Measurements from ENCODE around the gene LRCH1.

The LRCH1 gene

GRCh38 chr13:46594374-46595078 lies 41.6 kb downstream of the LRCH1 start:
- no peak for DNase-seq

DNA sequence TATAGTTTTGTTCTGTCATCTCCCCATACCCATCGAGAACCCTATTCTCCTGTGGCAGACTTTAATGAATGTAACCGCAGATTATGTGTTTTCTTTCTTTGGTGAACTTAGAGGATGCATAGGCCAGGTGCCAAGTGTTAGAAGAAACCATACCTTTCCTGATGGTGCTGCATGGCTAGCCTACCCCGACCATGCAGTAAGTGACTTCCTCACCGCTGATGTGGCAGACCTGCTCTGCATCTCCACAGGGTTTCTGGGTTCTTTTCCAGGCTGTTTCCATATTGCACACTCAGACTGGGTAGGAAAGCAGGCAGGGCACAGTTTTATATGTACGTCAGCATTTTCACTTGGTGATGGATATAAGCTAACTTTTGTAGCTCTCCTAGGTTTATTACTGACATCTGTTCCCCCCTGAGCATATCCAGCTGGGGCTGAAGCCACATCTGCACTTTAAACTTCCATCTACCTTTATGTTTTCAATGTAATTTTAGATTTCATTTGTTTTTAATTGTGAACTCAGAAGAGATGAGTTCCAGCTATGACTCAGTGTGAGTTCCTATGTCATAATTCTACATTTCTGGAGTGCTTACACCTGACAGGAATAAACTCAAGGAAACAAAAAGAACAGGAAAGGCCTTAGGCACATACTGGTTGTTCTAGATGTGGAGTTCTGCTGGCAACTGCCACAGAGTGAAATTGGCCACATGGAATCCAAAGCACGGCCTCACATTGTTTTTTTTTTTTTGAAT lies 42.3 kb downstream of the LRCH1 start:
- DNase-seq: no peak

- DNase-seq: no peak
Observed at GRCh38 chr13:46595885-46596275, 42.9 kb downstream of the LRCH1 start.

DNA sequence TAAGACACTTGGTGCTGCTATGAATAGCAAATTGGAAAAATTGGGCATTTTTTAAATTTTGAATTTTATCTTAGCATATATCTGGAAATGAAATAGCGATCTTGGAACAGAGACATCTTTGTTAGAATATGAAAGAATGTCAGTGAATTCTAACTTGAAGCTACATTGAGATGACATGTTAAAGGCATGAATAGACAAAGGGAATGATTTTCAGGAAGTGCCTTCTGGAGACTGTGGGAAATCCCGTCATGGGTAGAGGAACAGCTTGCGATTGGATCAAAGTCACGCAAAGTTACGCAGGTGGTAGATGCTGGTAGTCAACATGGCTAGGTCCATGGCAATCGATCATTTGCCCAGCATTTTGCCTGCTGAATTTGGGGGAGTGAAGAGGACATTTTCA lies 43.5 kb downstream of the LRCH1 start:
- DNase-seq: no peak

DNA sequence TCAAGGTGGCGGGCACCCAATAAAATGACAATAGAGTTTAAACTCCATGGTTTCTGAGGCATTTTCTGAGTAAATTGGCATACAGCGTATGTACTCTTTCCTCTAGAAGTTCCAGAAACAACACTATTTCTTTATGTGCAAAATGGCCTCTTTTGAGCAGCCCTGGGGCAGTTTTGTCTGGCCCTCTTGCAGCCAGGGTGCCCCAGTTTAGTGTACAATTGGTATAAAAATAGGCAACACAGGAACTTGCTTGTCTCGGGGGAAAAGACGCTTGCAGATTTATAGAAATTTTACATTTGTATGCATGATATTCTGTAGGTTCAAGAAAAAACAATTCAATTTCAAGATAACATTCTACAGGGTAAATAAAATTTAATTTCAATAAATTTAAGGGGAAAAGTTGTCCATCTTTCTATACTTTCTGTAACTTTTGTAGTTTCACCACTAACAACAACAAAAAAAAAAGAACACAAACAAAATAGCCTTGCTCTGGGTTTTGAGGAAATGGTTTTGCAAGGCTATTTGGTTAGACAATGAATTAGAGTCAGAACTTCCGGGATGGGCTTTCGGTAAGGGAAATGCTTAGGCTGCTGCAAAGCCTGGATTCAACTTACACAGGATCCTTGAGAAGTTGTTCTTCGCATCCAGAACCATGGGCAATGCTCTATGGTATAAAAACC lies 45.3 kb downstream of the LRCH1 start:
- no peak for DNase-seq

GRCh38 chr13:46598820-46599180 lies 45.8 kb downstream of the LRCH1 start:
- no peak for DNase-seq

DNA sequence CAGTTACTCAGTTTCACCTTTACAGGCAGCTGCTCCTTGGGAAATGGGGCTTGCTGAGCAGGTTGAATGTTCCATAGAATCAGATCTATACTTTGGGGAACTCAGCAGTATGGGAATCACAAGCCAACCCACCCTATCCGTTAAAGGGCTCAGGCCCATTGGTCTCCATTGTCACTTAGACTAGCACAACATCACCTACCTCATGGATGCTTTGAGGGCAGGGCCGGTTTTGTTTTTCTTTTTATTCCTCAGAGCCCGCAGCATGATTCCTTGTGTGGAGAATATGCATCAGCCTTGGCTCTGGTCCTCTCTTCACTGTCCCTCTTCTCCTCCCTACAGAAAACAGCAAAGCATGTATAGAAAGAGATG lies 48.0 kb downstream of the LRCH1 start:
- DNase-seq: no peak

DNA sequence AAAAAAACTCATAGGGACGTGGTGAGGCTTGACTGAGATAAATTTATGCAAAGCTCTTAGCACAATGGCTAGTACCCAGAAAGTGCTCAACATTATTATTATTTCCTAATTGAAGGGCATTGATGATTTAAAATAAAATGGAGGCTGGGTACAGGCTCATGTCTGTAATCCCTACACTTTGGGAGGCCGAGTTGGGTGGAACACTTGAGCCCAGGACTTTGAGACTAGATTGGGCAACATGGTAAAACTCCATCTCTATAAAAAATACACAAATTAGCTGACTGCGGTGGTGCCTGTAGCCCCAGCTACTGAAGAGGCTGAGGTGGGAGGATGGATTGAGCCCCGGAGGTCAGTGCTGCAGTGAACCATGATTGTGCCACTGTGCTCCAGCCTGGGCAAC lies 49.6 kb downstream of the LRCH1 start:
- no peak for DNase-seq

DNA sequence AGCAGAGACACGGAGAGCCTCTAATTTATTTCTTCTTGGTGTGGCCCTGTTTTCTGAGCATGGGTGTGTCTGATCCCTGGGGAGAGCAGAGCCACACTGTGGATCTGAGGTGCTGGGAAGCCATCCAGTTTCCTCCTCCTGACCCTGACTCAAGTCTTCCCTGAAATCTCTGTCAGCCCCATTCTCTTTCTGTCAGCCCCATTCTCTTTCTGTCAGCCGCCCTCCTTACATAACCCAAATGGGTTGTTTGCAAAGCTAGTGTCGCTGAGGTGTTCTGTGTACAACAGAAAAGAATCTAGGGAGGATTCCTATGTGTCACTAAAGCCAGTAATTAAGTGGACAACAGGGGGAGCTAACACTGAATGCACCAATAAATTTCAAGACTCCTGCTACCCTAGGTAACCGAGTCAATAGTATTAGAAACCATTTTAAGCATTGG lies 50.2 kb downstream of the LRCH1 start:
- DNase-seq: no peak

DNA sequence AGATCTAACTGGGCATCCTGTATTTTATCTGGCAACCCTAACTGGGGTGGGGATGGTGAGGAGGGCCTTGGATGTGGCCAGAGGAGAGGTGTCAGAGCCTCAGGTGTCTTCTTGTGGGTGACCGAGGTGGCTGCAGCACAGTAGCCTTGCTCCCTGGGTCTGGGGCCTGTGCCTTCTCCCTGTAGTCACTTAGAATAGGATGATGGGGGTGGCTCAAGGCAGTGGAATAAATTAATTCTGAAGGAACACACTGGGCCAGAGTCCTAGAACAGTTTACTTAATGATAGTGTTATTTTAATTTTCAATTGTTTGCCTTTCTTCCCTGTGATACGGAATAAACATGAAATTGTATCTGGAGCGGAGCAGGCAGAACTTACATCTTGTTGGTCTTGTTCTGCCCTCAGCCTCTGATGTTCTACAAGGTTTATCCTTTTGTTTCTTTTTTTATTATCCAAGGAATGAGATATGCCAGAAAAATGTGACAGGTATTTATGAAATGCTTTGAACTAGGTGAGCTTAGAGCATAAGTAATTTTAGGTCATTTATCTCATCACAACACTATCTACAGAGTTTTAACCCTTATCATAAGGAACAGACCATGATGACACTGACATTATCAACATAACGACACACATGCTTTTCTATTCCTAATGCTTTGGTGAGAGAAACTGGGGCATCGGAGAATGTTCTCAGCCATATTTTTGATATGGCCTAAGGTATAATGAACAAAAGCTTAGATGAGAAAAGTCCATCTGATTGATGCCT lies 51.4 kb downstream of the LRCH1 start:
- DNase-seq: no peak

- DNase-seq: no peak
Observed at GRCh38 chr13:46605076-46605824, 52.3 kb downstream of the LRCH1 start.

DNA sequence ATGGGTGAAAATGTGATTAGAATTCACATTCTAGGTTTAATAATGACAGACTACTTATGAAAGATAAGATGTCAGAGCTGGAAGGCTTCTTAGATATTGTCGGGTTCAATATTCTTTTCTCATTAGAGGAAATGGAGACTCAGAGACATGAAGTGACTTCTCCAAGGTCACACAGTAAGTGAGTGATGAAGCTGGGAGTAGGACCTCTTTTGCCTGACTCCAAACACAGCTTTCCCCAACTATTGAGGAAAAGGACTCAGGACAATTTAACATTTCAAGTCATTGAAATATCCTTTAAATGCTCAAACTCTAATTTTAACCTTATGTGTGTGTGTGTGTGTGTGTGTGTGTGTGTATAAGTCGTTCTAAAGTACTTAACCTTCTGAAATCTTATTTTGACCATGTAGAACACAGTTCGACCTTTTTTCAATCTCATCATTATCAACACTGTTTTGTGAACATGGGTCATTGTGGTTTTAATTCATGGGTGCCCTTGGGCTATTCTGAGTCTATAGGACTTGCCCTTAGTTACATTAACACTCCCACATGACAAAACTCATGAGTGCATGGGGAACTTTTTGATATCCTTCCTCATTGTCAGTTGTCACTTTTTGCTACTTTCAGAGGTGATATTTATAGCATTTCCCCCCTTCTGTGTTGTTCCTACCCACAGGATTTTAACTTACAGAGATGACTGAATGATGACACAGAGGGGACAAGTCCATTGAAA lies 53.0 kb downstream of the LRCH1 start:
- DNase-seq: no peak

DNA sequence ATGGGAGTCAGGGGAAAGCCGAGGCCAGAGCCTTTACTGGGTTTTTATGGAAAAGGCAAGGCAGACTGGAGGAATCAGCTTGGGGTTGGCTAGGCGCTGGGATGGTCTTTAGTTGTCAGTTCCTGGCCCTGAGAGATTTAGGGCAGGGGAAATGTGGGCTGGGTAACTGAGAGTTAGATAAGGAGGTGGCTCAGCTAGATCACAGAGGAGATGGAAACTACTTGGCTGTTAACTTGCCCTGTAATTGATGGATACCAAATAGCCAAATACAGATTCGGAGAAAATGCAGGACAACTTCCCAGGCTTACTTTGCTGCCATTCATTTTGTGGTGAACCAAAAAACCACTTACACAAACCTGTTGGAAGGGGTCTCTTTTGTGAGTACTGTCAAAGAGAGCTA lies 54.0 kb downstream of the LRCH1 start:
- no peak for DNase-seq

DNA sequence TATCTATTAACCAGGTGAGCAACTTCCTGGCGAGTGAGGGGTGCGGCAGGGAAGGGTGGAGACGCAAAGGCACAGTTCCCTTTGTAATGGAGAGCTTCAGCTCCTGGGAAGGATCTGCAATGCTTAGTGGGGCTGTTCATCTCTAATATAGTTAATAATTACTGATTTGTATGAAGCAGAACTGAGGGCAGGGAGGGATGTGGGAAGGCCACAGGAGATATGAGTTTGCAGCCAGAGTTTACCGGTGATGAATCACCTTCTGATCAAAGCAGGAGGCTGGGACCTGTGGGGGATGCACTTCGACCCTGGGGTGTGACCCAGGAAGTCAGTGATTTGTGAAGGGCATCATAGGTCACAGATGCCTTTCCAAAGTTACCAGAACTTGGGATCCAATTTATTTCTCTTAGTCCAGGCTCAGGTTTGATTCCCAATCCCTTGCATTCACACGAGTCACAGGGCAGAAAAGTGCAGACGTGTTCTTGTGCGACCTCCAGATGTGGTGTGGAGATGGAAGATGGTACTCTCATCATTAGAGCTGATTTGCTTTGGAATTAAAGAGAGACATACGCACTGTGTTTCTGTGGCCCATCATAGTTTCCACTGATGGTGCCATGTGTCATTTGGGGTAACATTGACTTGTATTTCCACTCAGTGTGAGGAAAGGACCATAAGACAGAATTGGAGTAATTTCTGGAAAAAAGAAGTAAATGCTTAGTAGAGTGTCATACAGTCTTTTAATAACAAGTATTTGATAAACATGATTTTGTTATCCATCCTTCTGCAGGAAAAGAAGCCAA lies 55.0 kb downstream of the LRCH1 start:
- DNase-seq: no peak

- no peak for DNase-seq
Observed at GRCh38 chr13:46609052-46609451, 56.1 kb downstream of the LRCH1 start.

DNA sequence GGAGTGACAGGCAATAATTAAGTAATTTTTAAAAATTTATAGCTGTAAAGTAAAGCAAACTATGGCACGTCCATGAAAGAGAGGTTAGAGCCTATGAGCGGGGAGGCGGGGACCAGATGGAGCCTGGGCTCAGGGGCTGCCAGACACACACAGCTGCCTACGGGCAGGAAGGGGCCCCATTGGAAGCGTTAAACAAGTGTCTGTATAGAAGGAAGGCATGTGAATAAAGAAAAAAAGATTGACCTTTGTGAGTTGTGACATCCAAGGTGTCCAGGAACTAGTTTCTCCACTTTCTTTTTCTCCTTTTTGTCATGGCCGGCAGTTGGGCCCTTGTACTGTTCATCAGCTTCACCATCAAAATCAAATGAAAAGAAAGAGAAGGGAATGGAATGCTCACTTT lies 56.8 kb downstream of the LRCH1 start:
- no peak for DNase-seq

- DNase-seq: no peak
Observed at GRCh38 chr13:46612267-46612666, 59.3 kb downstream of the LRCH1 start.

GRCh38 chr13:46613409-46614049 lies 60.6 kb downstream of the LRCH1 start:
- no peak for DNase-seq

- no peak for DNase-seq
Observed at GRCh38 chr13:46614582-46614981, 61.6 kb downstream of the LRCH1 start.

- DNase-seq: no peak
Observed at GRCh38 chr13:46615888-46616531, 63.0 kb downstream of the LRCH1 start.
